DND-41 (cell line): Measurements from ENCODE around the gene OR4D9.

Experiments used
- ATAC-seq: fragments of 200-7000 bp; cut with Tn5 transposase; 3 replicates; pipeline ENCODE4 v1.9.1; 2021; ENCODE audit warnings: low read depth; ENCODE audit not compliant: insufficient read depth
- DNase-seq: peaks from one replicate; pipeline ENCODE4 v3.0.0-alpha.2; 2020
- H2AFZ ChIP-seq: 2 replicates; pipeline ENCODE4 v1.6.0; 2012; ENCODE audit warnings: low read depth, low read length
- H3K27ac ChIP-seq: 2 replicates; pipeline ENCODE4 v1.5.1; 2012; ENCODE audit warnings: low read length, inconsistent platforms
- H3K27me3 ChIP-seq: fragments of 200-600 bp; sonication (generic); 2 replicates; pipeline ENCODE4 v1.6.0; 2012; ENCODE audit warnings: low read length, mild to moderate bottlenecking, inconsistent platforms; ENCODE audit not compliant: insufficient read depth, poor library complexity
- H3K36me3 ChIP-seq: 2 replicates; pipeline ENCODE4 v1.5.1; 2012; ENCODE audit warnings: low read length, inconsistent platforms; ENCODE audit not compliant: insufficient read depth
- H3K4me1 ChIP-seq: 2 replicates; pipeline ENCODE4 v1.5.1; 2012; ENCODE audit warnings: mild to moderate bottlenecking, low read length; ENCODE audit not compliant: insufficient read depth
- H3K4me2 ChIP-seq: 2 replicates; pipeline ENCODE4 v1.6.0; 2012; ENCODE audit warnings: mild to moderate bottlenecking, moderate library complexity, low read length, inconsistent platforms; ENCODE audit not compliant: insufficient read depth
- H3K4me3 ChIP-seq, 2 experiments: fragments of 200-600 bp in 1 of 2; shearing (Covaris generic) in 1 of 2; 2 replicates each; pipeline ENCODE4 v1.5.1; 2012 to 2016; ENCODE audit warnings: inconsistent platforms in 2 of 2, low read length in 2 of 2, mild to moderate bottlenecking in 2 of 2, low read depth in 1 of 2, moderate library complexity in 1 of 2
- H3K79me2 ChIP-seq: 2 replicates; pipeline ENCODE4 v1.6.0; 2012; ENCODE audit warnings: low read length, inconsistent platforms; ENCODE audit not compliant: insufficient read depth
- H3K9ac ChIP-seq: 2 replicates; pipeline ENCODE4 v1.6.0; 2012; ENCODE audit warnings: low read depth, mild to moderate bottlenecking, inconsistent platforms, low read length, moderate library complexity
- H3K9me3 ChIP-seq: 2 replicates; pipeline ENCODE4 v1.5.1; 2012; ENCODE audit warnings: low read length, moderate library complexity, mild to moderate bottlenecking, inconsistent platforms; ENCODE audit not compliant: insufficient read depth, severe bottlenecking
- H4K20me1 ChIP-seq: 2 replicates; pipeline ENCODE4 v1.6.0; 2012; ENCODE audit warnings: low read length; ENCODE audit not compliant: insufficient read depth
- CTCF ChIP-seq: IDR thresholded peaks from 2 replicates; pipeline ENCODE4 v1.5.1; 2012; ENCODE audit warnings: borderline replicate concordance, low read length, moderate library complexity, mild to moderate bottlenecking; ENCODE audit not compliant: poor library complexity, severe bottlenecking; ENCODE audit errors: extremely low read depth
- EZH2 ChIP-seq: IDR thresholded peaks from 3 replicates; pipeline ENCODE4 v1.6.1; 2012; ENCODE audit warnings: borderline replicate concordance, low read depth, mild to moderate bottlenecking, moderate library complexity, low read length, inconsistent platforms; ENCODE audit not compliant: severe bottlenecking

Gene OR4D9

GRCh38 chr11:59523541-59523940 lies 12.2 kb downstream of the OR4D9 start:
- no peaks in the 10 kb centered on the region for H3K36me3 ChIP-seq
- no peaks in the 10 kb centered on the region for H3K4me1 ChIP-seq
- DNase-seq (no peak), ATAC-seq (no peak)
- H3K4me2 ChIP-seq: no peak overlapping the region
- H3K79me2 ChIP-seq: no peaks in the 10 kb centered on the region
- peaks cover 11% of the 10 kb centered on the region for H3K27me3 ChIP-seq
- no peaks in the 10 kb centered on the region for H4K20me1 ChIP-seq
- no peak overlapping the region for H3K27ac ChIP-seq
- no peak for TF ChIP-seq CTCF
- no peak for TF ChIP-seq EZH2
- no peaks in the 10 kb centered on the region for H3K9me3 ChIP-seq
- H3K9ac ChIP-seq: no peak overlapping the region
- H3K4me3 ChIP-seq: no peak overlapping the region
- no peak overlapping the region for H2AFZ ChIP-seq

- DNase-seq (no peak), ATAC-seq (no peak)
- no peaks in the 10 kb centered on the region for H3K36me3 ChIP-seq
- H4K20me1 ChIP-seq: no peaks in the 10 kb centered on the region
- H2AFZ ChIP-seq: no peak overlapping the region
- H3K9ac ChIP-seq: no peak overlapping the region
- no peaks in the 10 kb centered on the region for H3K9me3 ChIP-seq
- TF ChIP-seq CTCF: no peak
- TF ChIP-seq EZH2: no peak
- H3K4me3 ChIP-seq: no peak overlapping the region
- no peak overlapping the region for H3K4me2 ChIP-seq
- H3K79me2 ChIP-seq: no peaks in the 10 kb centered on the region
- H3K27me3 ChIP-seq: peaks cover 12% of the 10 kb centered on the region
- H3K27ac ChIP-seq: no peak overlapping the region
- no peaks in the 10 kb centered on the region for H3K4me1 ChIP-seq
These were observed 17.4 kb downstream of the OR4D9 start for GRCh38 chr11:59528711-59529110.

- Histone ChIP-seq H4K20me1 (no peaks in the 10 kb centered on the region), H3K9me3 (no peaks in the 10 kb centered on the region), H3K9ac (no peak overlapping the region), H3K36me3 (no peaks in the 10 kb centered on the region), H3K4me3 (no peak overlapping the region), H3K4me2 (no peak overlapping the region), H3K4me1 (peaks cover 9% of the 10 kb centered on the region), H3K79me2 (no peaks in the 10 kb centered on the region), H3K27me3 (peaks cover 3% of the 10 kb centered on the region), H2AFZ (no peak overlapping the region), H3K27ac (no peak overlapping the region)
- ATAC-seq (no peak), DNase-seq (no peak)
- no peak for TF ChIP-seq CTCF
- TF ChIP-seq EZH2: no peak
These were observed 21.3 kb downstream of the OR4D9 start for GRCh38 chr11:59532620-59533019.

GRCh38 chr11:59534676-59535075 lies 23.3 kb downstream of the OR4D9 start:
- no peak for TF ChIP-seq CTCF
- TF ChIP-seq EZH2: no peak
- ATAC-seq: no peak
- no peak overlapping the region for H3K4me2 ChIP-seq
- peaks cover 14% of the 10 kb centered on the region for H3K4me1 ChIP-seq
- no peaks in the 10 kb centered on the region for H3K9me3 ChIP-seq
- no peak for DNase-seq
- H3K27me3 ChIP-seq: no peaks in the 10 kb centered on the region
- no peaks in the 10 kb centered on the region for H4K20me1 ChIP-seq
- H3K27ac ChIP-seq: no peak overlapping the region
- H3K79me2 ChIP-seq: no peaks in the 10 kb centered on the region
- no peak overlapping the region for H3K4me3 ChIP-seq
- no peak overlapping the region for H2AFZ ChIP-seq
- no peaks in the 10 kb centered on the region for H3K36me3 ChIP-seq
- H3K9ac ChIP-seq: no peak overlapping the region
